ENCODE data around the gene ATP6V1G1. TPM values are rescaled to one million over a fixed set of nuclear protein-coding genes. Genes with fewer than 3 reads are reported as not detected.

ATP6V1G1 gene
- total RNA-seq, 2 donors from 2014 or later = 70.6 to 73.3 TPM

- intact Hi-C loops (cut with DNase I) = loop anchor here in 1 of 2 donors (1.0 kb wide), 1 partner anchor 8 kb away; no protein-coding TSS in a partner anchor
- peak; percentile 49 for DNase-seq (ENCODE audit: low spot score)
Measured at GRCh38 chr9:114633438-114634089, 46.0 kb downstream of the ATP6V1G1 start.

- intact Hi-C loops (cut with DNase I) = loop anchor here in 1 of 2 donors (1.0 kb wide), 1 partner anchor 9 kb away; no protein-coding TSS in a partner anchor
- peak; percentile 31 for DNase-seq (ENCODE audit: low spot score)
Measured at GRCh38 chr9:114634387-114634786, 46.8 kb downstream of the ATP6V1G1 start.

- DNase-seq (ENCODE audit: low spot score) = peak; percentile 24
- intact Hi-C loops (cut with DNase I) = no loop called here
Measured at GRCh38 chr9:114638404-114638803, 50.8 kb downstream of the ATP6V1G1 start.

- intact Hi-C loops (cut with DNase I) = no loop called here
- no peak for DNase-seq (ENCODE audit: low spot score)
Measured at GRCh38 chr9:114641967-114642366, 54.4 kb downstream of the ATP6V1G1 start.

GRCh38 chr9:114643001-114643400 lies 55.4 kb downstream of the ATP6V1G1 start:
- peak; percentile 51 for DNase-seq (ENCODE audit: low spot score)
- intact Hi-C loops (cut with DNase I) = no loop called here

GRCh38 chr9:114643896-114644295 lies 56.3 kb downstream of the ATP6V1G1 start:
- no peak for DNase-seq (ENCODE audit: low spot score)
- intact Hi-C loops (cut with DNase I) = no loop called here

Other genes with a start within 250 kb of the ATP6V1G1 start
- gene AKNA, start 199.8 kb upstream of the ATP6V1G1 start, total RNA-seq = 10 to 100 TPM; 23.8 to 32.4 TPM
- 1 to 10 TPM; 2.5 to 2.6 TPM for gene WHRN, start 82.3 kb upstream of the ATP6V1G1 start, total RNA-seq
- 10 to 100 TPM; 10.5 to 11.2 TPM for gene TMEM268, start 23.5 kb downstream of the ATP6V1G1 start, total RNA-seq
- gene TEX53, start 70.0 kb downstream of the ATP6V1G1 start, total RNA-seq = not detected
- gene TEX48, start 94.4 kb downstream of the ATP6V1G1 start, total RNA-seq = not detected
- under 1 TPM; 0.28 to 0.52 TPM for gene TNFSF15, start 218.3 kb downstream of the ATP6V1G1 start, total RNA-seq

Data from posterior vena cava (tissue), 2 donors.